Adrenal gland (tissue), 12 donors: ENCODE measurements around the gene METTL3. TPM values are rescaled to one million over a fixed set of nuclear protein-coding genes. Genes with fewer than 3 reads are reported as not detected.
A peak's percentile ranks its signal among the peaks of the same experiment; 100 is the strongest.

ENCODE experiments used
- DNase-seq, 7 donors: peaks; one replicate each; pipeline ENCODE4 v3.0.0-alpha.2; 2019 to 2020
- H3K27ac ChIP-seq, 5 donors: fragments of 200-600 bp; sonication (generic) in 4 of 5; 1 replicate in 3 of 5; 2 replicates in 2 of 5; pipeline versions ENCODE4 v1.5.1 to v1.8.0; 2016 to 2020; ENCODE audit warnings: mild to moderate bottlenecking in 1 of 5
- H3K27me3 ChIP-seq: fragments of 200-600 bp; 2 replicates; pipeline ENCODE4 v1.8.0; 2021
- H3K36me3 ChIP-seq, 2 donors: fragments of 200-600 bp; replicated peaks in 1 of 2; 1 replicate in 1 of 2; 2 replicates in 1 of 2; pipeline versions ENCODE4 v1.5.1 to v1.8.0; 2018 to 2022
- H3K4me1 ChIP-seq, 2 donors: fragments of 200-600 bp; replicated peaks in 1 of 2; 1 replicate in 1 of 2; 2 replicates in 1 of 2; pipeline versions ENCODE4 v1.5.1 to v1.8.0; 2018 to 2021
- H3K4me3 ChIP-seq, 4 donors: fragments of 200-600 bp; sonication (generic) in 3 of 4; one replicate each; pipeline ENCODE4 v1.5.1; 2016 to 2018
- H3K9me3 ChIP-seq, 3 donors: fragments of 200-600 bp; sonication (generic) in 1 of 3; replicated peaks in 1 of 3; 1 replicate in 2 of 3; 2 replicates in 1 of 3; pipeline versions ENCODE4 v1.5.1 to v1.8.0; 2016 to 2021
- CTCF ChIP-seq, 6 experiments: fragments of 450-650 bp in 4 of 6; fragments of 200-600 bp in 2 of 6; sonication (generic) in 1 of 6; IDR thresholded peaks; 1 replicate in 5 of 6; 2 replicates in 1 of 6; pipeline versions ENCODE4 v1.5.1 to v1.8.0; 2016 to 2021; ENCODE audit warnings: antibody characterized with exemption in 6 of 6, mild to moderate bottlenecking in 2 of 6, moderate library complexity in 1 of 6
- POLR2A ChIP-seq, 2 donors: fragments of 450-650 bp; IDR thresholded peaks; one replicate each; pipeline ENCODE4 v1.6.1; 2017; ENCODE audit warnings: antibody characterized with exemption in 2 of 2, mild to moderate bottlenecking in 2 of 2, moderate library complexity in 1 of 2
- WGBS, 4 donors: extraction: QIAGEN DNeasy Blood & Tissue Kit in 2 of 4; methylation state at CpG; one replicate each; pipeline versions ENCODE4 v1.1.5 to v1.1.7; 2013 to 2017; 5-methylcytosine and 5-hydroxymethylcytosine counted together
- intact Hi-C, 2 donors: fragments of 100-400 bp; cut with DNase I; formaldehyde crosslinking; loops; one replicate each; pipeline versions ENCODE4 v1.14.1 to v1.15.0; 2022 to 2023
- polyA plus RNA-seq, 3 donors: library from polyadenylated mRNA; stranded (reverse); fragments of 200-250 nt in 2 of 3; fragments of 350-450 nt in 1 of 3; fragmentation: Illumina TruSeq in 1 of 3; extraction: RNeasy Lipid Tissue Mini Kit (QIAGEN cat#74804) in 1 of 3; gene quantifications; one replicate each; pipeline ENCODE4 v1.2.3, GENCODE V29; 2013 to 2014
- total RNA-seq, 9 donors: library from RNA; depleted of rRNA in 4 of 9; stranded (reverse); fragments of >200 nt in 4 of 9; fragments of 120-200 nt in 1 of 9; fragmentation: NEBNext Ultra II Directional in 1 of 9; extraction: Animal tissue kit (Norgen Biotek cat#: 25700) in 1 of 9; gene quantifications; one replicate each; pipeline versions ENCODE4 v1.1.0 to v1.2.4, GENCODE V29; 2013 to 2023
- donor health status: healthy with polysubstance abuse.
- donor health status: Bipolar disorder and iron deficiency.
- donor health status: DM: yes; HTN: yes; CAD: no.
- donor health status: DM: no; HTN: no; CAD: no.
- donor health status: DM: no; HTN: no; CAD: no.
- donor health status: DM: yes; HTN: yes; CAD: no.

METTL3 gene
- total and polyA plus RNA-seq, 12 donors = 30.2 to 81.6 (median 48.9) TPM

- Histone ChIP-seq H3K4me3 (no peak overlapping the region), H3K27ac (no peak overlapping the region), H3K9me3 (no peaks in the 10 kb centered on the region), H3K4me1 (peaks cover 0 to 8% of the 10 kb centered on the region in 2 donors), H3K27me3 (no peaks in the 10 kb centered on the region), H3K36me3 (no peaks in the 10 kb centered on the region)
- WGBS, 4 donors = 71 to 78% (median 75%) methylated on average over 4 of the region's 4 CpGs
- TF ChIP-seq POLR2A (IDR thresholded peaks at IDR 0.05) (no peak), CTCF (IDR thresholded peaks at IDR 0.05) (no peak)
- intact Hi-C loops = no loop called here
- DNase-seq = no peak
Measured at GRCh38 chr14:21528381-21529348, 17.5 kb upstream of the METTL3 start.

GRCh38 chr14:21527318-21527679 is 16.2 kb upstream of the METTL3 start:
- 45 to 57% (median 49%) methylated on average over 1 of the region's 1 CpG for WGBS, 4 donors
- Histone ChIP-seq H3K4me1 (peaks cover 0 to 8% of the 10 kb centered on the region in 2 donors), H3K4me3 (no peak overlapping the region), H3K27me3 (no peaks in the 10 kb centered on the region), H3K27ac (no peak overlapping the region), H3K36me3 (no peaks in the 10 kb centered on the region), H3K9me3 (no peaks in the 10 kb centered on the region)
- intact Hi-C loops = no loop called here
- no peak for DNase-seq
- TF ChIP-seq POLR2A (IDR thresholded peaks at IDR 0.05) (no peak), CTCF (IDR thresholded peaks at IDR 0.05) (no peak)

GRCh38 chr14:21526672-21527317 is 15.7 kb upstream of the METTL3 start:
- TF ChIP-seq POLR2A (IDR thresholded peaks at IDR 0.05) (no peak), CTCF (IDR thresholded peaks at IDR 0.05) (no peak)
- Histone ChIP-seq H3K27ac (no peak overlapping the region), H3K9me3 (no peaks in the 10 kb centered on the region), H3K4me3 (peak overlapping the region in 2 of 4 donors; percentile 77 to 96), H3K36me3 (no peaks in the 10 kb centered on the region), H3K27me3 (no peaks in the 10 kb centered on the region), H3K4me1 (peaks cover 0 to 8% of the 10 kb centered on the region in 2 donors)
- DNase-seq = no peak
- 18 to 24% (median 21%) methylated on average over 13 of the region's 13 CpGs for WGBS, 4 donors
- intact Hi-C loops = no loop called here

- TF ChIP-seq POLR2A (IDR thresholded peaks at IDR 0.05) = no peak
- no peaks in the 10 kb centered on the region for H3K27me3 ChIP-seq
- intact Hi-C loops = no loop called here
- DNase-seq = peak; percentile 67 to 86 (median 76)
- H3K4me3 ChIP-seq = peak within 1 kb of the TSS; percentile 21 to 96 (median 50)
- no peaks in the 10 kb centered on the region for H3K36me3 ChIP-seq
- no peaks in the 10 kb centered on the region for H3K9me3 ChIP-seq
- peak within 1 kb of the TSS in 1 of 5 donors; percentile 18 for H3K27ac ChIP-seq
- WGBS, 4 donors = 1 to 4% (median 1%) methylated on average over 18 to 43 of the region's 43 CpGs
- H3K4me1 ChIP-seq = peaks cover 0 to 8% of the 10 kb centered on the region in 2 donors
Measured at GRCh38 chr14:21525962-21526671, 15.0 kb upstream of the METTL3 start, which contains the start of gene SALL2. TSS of gene SALL2 (minus strand) at chr14:21526346. CDS start at chr14:21526127, 219 bp downstream.
